Gastrocnemius medialis (tissue), 4 donors: Measurements from ENCODE around the gene UROS.

Experiments
- POLR2A ChIP-seq, 2 donors: fragments of 450-650 bp; IDR thresholded peaks; one replicate each; pipeline ENCODE4 v1.6.1; 2017; ENCODE audit warnings: antibody characterized with exemption in 2 of 2, mild to moderate bottlenecking in 2 of 2, moderate library complexity in 2 of 2
- TF ChIP-seq, protein P1 (sequence below), 5 experiments: fragments of 450-650 bp in 3 of 5; fragments of 200-600 bp in 2 of 5; sonication (generic) in 2 of 5; IDR thresholded peaks in 4 of 5; conservative IDR thresholded peaks in 1 of 5; 1 replicate in 4 of 5; 2 replicates in 1 of 5; pipeline ENCODE4 v1.5.1; 2016 to 2019; ENCODE audit warnings: antibody characterized with exemption in 5 of 5, mild to moderate bottlenecking in 3 of 5, moderate library complexity in 3 of 5

DNA sequence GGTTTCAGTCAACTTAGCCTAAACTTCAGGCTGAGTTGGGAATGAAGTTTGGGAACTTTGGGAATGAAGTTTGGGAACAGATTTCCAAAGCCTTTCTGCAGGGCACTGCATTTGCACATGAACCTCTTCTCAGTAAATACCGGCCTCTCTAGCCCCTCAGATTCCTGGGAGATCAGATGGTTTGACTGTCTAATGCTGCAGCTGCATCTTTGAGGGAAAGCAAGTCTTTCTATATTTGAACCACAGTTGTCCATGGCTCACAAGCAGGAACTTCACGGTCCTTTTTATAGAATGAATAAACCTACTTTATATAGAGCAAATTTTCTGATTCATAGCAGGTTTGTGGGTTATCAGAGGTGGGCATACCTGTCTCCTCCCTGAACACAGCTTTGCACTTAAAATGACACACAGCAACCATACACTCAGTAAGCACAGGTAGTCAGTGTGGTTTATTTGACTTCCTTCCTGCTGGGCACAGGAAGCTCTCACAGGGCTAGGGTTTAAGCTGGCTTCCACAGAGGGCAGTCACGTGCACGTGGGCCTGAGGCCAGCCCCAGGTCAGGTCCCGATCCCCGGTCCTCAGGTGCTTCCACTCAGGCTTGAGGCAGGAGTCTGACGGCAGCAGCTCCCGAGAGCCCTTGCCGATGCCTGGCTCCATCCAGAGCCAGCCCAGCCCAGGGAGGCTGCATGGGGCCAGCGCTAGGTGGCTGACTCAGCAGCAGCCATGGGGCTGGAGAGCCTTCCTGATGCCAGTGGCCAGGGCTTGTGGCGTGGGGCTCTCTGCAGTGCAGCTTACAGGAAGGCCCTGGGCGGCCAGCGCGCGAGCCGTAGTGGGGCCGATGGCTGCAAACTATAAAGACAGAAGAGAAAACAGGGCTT is 34.7 kb downstream of the UROS start:
- TF ChIP-seq, protein P1, sequence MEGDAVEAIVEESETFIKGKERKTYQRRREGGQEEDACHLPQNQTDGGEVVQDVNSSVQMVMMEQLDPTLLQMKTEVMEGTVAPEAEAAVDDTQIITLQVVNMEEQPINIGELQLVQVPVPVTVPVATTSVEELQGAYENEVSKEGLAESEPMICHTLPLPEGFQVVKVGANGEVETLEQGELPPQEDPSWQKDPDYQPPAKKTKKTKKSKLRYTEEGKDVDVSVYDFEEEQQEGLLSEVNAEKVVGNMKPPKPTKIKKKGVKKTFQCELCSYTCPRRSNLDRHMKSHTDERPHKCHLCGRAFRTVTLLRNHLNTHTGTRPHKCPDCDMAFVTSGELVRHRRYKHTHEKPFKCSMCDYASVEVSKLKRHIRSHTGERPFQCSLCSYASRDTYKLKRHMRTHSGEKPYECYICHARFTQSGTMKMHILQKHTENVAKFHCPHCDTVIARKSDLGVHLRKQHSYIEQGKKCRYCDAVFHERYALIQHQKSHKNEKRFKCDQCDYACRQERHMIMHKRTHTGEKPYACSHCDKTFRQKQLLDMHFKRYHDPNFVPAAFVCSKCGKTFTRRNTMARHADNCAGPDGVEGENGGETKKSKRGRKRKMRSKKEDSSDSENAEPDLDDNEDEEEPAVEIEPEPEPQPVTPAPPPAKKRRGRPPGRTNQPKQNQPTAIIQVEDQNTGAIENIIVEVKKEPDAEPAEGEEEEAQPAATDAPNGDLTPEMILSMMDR (IDR thresholded peaks at IDR 0.05 in 4 of 5, conservative IDR thresholded peaks at IDR 0.05 in 1 of 5), result no peak
- TF ChIP-seq POLR2A (IDR thresholded peaks at IDR 0.05), result no peak
